Gastrocnemius medialis (tissue), 4 donors: ENCODE measurements around the gene PLPP1.

Source experiments
- POLR2A ChIP-seq, 2 donors: fragments of 450-650 bp; IDR thresholded peaks; one replicate each; pipeline ENCODE4 v1.6.1; 2017; ENCODE audit warnings: antibody characterized with exemption in 2 of 2, mild to moderate bottlenecking in 2 of 2, moderate library complexity in 2 of 2
- TF ChIP-seq, protein P1 (sequence below), 5 experiments: fragments of 450-650 bp in 3 of 5; fragments of 200-600 bp in 2 of 5; sonication (generic) in 2 of 5; IDR thresholded peaks in 4 of 5; conservative IDR thresholded peaks in 1 of 5; 1 replicate in 4 of 5; 2 replicates in 1 of 5; pipeline ENCODE4 v1.5.1; 2016 to 2019; ENCODE audit warnings: antibody characterized with exemption in 5 of 5, mild to moderate bottlenecking in 3 of 5, moderate library complexity in 3 of 5

DNA sequence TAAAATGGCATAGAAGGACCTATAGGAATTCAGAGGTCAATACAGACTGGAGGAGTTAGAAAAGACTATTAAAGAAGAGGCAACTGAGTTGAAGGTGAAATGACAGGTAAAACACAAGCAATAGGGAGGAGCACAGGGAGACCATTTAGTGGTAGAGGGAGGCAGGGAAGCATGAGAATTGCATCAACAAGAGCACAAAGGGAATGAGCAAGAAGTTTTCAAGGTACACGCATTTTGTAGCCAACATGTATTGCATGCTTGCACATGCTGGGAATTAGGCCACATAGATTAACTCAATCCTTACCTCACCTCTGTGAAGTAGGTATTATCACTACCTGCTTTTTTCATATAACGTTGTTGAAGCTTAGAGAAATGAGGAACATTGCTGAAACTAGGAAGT, 42.3 kb downstream of the PLPP1 start:
- TF ChIP-seq, protein P1, sequence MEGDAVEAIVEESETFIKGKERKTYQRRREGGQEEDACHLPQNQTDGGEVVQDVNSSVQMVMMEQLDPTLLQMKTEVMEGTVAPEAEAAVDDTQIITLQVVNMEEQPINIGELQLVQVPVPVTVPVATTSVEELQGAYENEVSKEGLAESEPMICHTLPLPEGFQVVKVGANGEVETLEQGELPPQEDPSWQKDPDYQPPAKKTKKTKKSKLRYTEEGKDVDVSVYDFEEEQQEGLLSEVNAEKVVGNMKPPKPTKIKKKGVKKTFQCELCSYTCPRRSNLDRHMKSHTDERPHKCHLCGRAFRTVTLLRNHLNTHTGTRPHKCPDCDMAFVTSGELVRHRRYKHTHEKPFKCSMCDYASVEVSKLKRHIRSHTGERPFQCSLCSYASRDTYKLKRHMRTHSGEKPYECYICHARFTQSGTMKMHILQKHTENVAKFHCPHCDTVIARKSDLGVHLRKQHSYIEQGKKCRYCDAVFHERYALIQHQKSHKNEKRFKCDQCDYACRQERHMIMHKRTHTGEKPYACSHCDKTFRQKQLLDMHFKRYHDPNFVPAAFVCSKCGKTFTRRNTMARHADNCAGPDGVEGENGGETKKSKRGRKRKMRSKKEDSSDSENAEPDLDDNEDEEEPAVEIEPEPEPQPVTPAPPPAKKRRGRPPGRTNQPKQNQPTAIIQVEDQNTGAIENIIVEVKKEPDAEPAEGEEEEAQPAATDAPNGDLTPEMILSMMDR (IDR thresholded peaks at IDR 0.05 in 4 of 5, conservative IDR thresholded peaks at IDR 0.05 in 1 of 5) = no peak
- TF ChIP-seq POLR2A (IDR thresholded peaks at IDR 0.05) = no peak
